HepG2 (cell line): ENCODE measurements around the gene PODN. TPM values are rescaled to one million over a fixed set of nuclear protein-coding genes. Genes with fewer than 3 reads are reported as not detected.
A peak's percentile ranks its signal among the peaks of the same experiment; 100 is the strongest.

ENCODE experiments used
- ATAC-seq: fragments of 200-7000 bp; cut with Tn5 transposase; 3 replicates; pipeline ENCODE4 v1.9.1; 2020; ENCODE audit warnings: mild to moderate bottlenecking, moderate library complexity
- BruUV-seq: library from RNA; stranded (reverse); fragments of 400-500 nt; replicated peaks from 2 replicates; lab custom pipeline; 2021; lab: Mats Ljungman, UMichigan
- CTCF ChIA-PET: fragments of 300-600 bp; formaldehyde crosslinking; extraction: SDS; loops from one replicate; lab custom pipeline; 2021; ENCODE audit warnings: low total read pairs, inconsistent platforms, low intra/inter-chr PET ratio; lab: Yijun Ruan, JAX
- POLR2A ChIA-PET: fragments of 350-600 bp; sonication (Branson Sonifier 250); formaldehyde crosslinking; loops from one replicate; lab custom pipeline; 2020; ENCODE audit warnings: antibody characterized with exemption, inconsistent platforms; lab: Yijun Ruan, JAX
- DNase-seq: peaks from one replicate; pipeline ENCODE4 v3.0.0-alpha.2; 2015; ENCODE audit warnings: low spot score
- FAIRE-seq: peaks from 3 replicates; lab custom pipeline; 2011; peaks lifted over from hg19 to GRCh38; lab: Jason Lieb, UNC
- H2AFZ ChIP-seq: one replicate; pipeline ENCODE4 v1.6.1; 2011; ENCODE audit warnings: low read length, inconsistent platforms
- H3K27ac ChIP-seq: fragments of 300-600 bp; 3 replicates; pipeline ENCODE4 v1.8.0; 2011; ENCODE audit warnings: mixed run types, mild to moderate bottlenecking, mixed read lengths, low read length, inconsistent platforms; ENCODE audit not compliant: insufficient read depth; ENCODE audit errors: extremely low read length
- H3K27me3 ChIP-seq, 2 experiments: fragments of 200-600 bp in 1 of 2; 2 replicates in 1 of 2; 3 replicates in 1 of 2; pipeline versions ENCODE4 v1.6.0 to v1.8.0; 2011; ENCODE audit warnings: low read length in 2 of 2, mild to moderate bottlenecking in 2 of 2, moderate library complexity in 2 of 2, inconsistent platforms in 1 of 2; ENCODE audit not compliant: insufficient read depth in 2 of 2, control insufficient read depth in 1 of 2
- H3K36me3 ChIP-seq, 2 experiments: fragments of 200-600 bp in 1 of 2; replicated peaks in 1 of 2; 2 replicates in 1 of 2; 3 replicates in 1 of 2; pipeline versions ENCODE4 v1.5.1 to v1.8.0; 2011; ENCODE audit warnings: low read length in 2 of 2, inconsistent platforms in 1 of 2; ENCODE audit not compliant: insufficient read depth in 2 of 2, control insufficient read depth in 1 of 2
- H3K4me1 ChIP-seq: 2 replicates; pipeline ENCODE4 v1.5.1; 2012; ENCODE audit warnings: low read length, inconsistent platforms; ENCODE audit not compliant: insufficient read depth
- H3K4me2 ChIP-seq: 2 replicates; pipeline ENCODE4 v1.6.0; 2011; ENCODE audit warnings: low read depth, low read length, inconsistent platforms
- H3K4me3 ChIP-seq, 3 experiments: fragments of 200-600 bp in 1 of 3; sonication (generic), shearing (Covaris generic) in 1 of 3; replicated peaks in 1 of 3; 2 replicates each; pipeline ENCODE4 v1.5.1; 2011 to 2016; ENCODE audit warnings: low read length in 3 of 3, inconsistent platforms in 2 of 3, low read depth in 2 of 3, mild to moderate bottlenecking in 2 of 3, control low read depth in 1 of 3, mixed read lengths in 1 of 3; ENCODE audit not compliant: insufficient read depth in 1 of 3
- H3K79me2 ChIP-seq: one replicate; pipeline ENCODE4 v1.6.1; 2011; ENCODE audit warnings: low read length, inconsistent platforms; ENCODE audit not compliant: insufficient read depth
- H3K9ac ChIP-seq: 2 replicates; pipeline ENCODE4 v1.6.0; 2011; ENCODE audit warnings: mild to moderate bottlenecking, low read depth, low read length, inconsistent platforms; ENCODE audit not compliant: insufficient read depth
- H3K9me3 ChIP-seq: 2 replicates; pipeline ENCODE4 v1.5.1; 2012; ENCODE audit warnings: mild to moderate bottlenecking, low read length
- H4K20me1 ChIP-seq: 2 replicates; pipeline ENCODE4 v1.6.0; 2011; ENCODE audit warnings: inconsistent platforms, mild to moderate bottlenecking, low read length, moderate library complexity; ENCODE audit not compliant: insufficient read depth
- ARHGAP35 ChIP-seq: sonication (generic); formaldehyde crosslinking; IDR thresholded peaks from 2 replicates; pipeline ENCODE4 v1.9.0; 2022; ENCODE audit warnings: mild to moderate bottlenecking, inconsistent platforms, moderate library complexity, missing genetic modification reagents, borderline replicate concordance
- CEBPB ChIP-seq: IDR thresholded peaks from 2 replicates; pipeline ENCODE4 v1.6.1; 2011; ENCODE audit warnings: low read depth, low read length, improper control_type of control experiment, borderline replicate concordance
- HNRNPL ChIP-seq: fragments of 200-400 bp; formaldehyde crosslinking; IDR thresholded peaks from 2 replicates; pipeline ENCODE4 v1.6.1; 2017; ENCODE audit warnings: mild to moderate bottlenecking, low read depth, low read length
- KDM1A ChIP-seq: IDR thresholded peaks from 2 replicates; pipeline ENCODE4 v1.6.1; 2016; ENCODE audit warnings: missing compliant biosample characterization
- NFATC3 ChIP-seq: sonication (generic); formaldehyde crosslinking; IDR thresholded peaks from 2 replicates; pipeline ENCODE4 v1.5.1; 2020; ENCODE audit warnings: mild to moderate bottlenecking, missing genetic modification reagents
- NRL ChIP-seq: sonication (generic); formaldehyde crosslinking; IDR thresholded peaks from 2 replicates; pipeline ENCODE4 v1.5.0; 2020; ENCODE audit warnings: missing genetic modification reagents, mild to moderate bottlenecking, moderate library complexity, borderline replicate concordance
- RARA ChIP-seq: IDR thresholded peaks from 2 replicates; pipeline ENCODE4 v1.6.1; 2016; ENCODE audit warnings: missing genetic modification reagents, missing compliant biosample characterization
- SMARCE1 ChIP-seq: fragments of 450-650 bp; IDR thresholded peaks from 2 replicates; pipeline ENCODE4 v1.6.1; 2017; ENCODE audit warnings: borderline replicate concordance
- SP1 ChIP-seq, 2 experiments: fragments of 450-650 bp in 1 of 2; sonication (generic) in 1 of 2; formaldehyde crosslinking in 1 of 2; IDR thresholded peaks; 2 replicates each; pipeline versions ENCODE4 v1.4.0 to v1.6.1; 2016 to 2020; ENCODE audit warnings: missing genetic modification reagents in 1 of 2
- ZBTB42 ChIP-seq: sonication (generic); formaldehyde crosslinking; IDR thresholded peaks from 2 replicates; pipeline ENCODE4 v1.5.0; 2020; ENCODE audit warnings: mild to moderate bottlenecking, missing genetic modification reagents
- ZFYVE20 ChIP-seq: sonication (generic); formaldehyde crosslinking; IDR thresholded peaks from 2 replicates; pipeline ENCODE4 v1.8.0; 2023; ENCODE audit warnings: low read depth, mild to moderate bottlenecking, moderate library complexity, missing genetic modification reagents, borderline replicate concordance
- ZMYM3 ChIP-seq: sonication (generic); formaldehyde crosslinking; IDR thresholded peaks from 2 replicates; pipeline ENCODE4 v1.5.1; 2020; ENCODE audit warnings: mild to moderate bottlenecking, missing genetic modification reagents
- ZNF598 ChIP-seq: sonication (generic); formaldehyde crosslinking; IDR thresholded peaks from 2 replicates; pipeline ENCODE4 v1.5.1; 2020; ENCODE audit warnings: mild to moderate bottlenecking, missing genetic modification reagents, borderline replicate concordance
- ZSCAN22 ChIP-seq: sonication (generic); formaldehyde crosslinking; IDR thresholded peaks from 2 replicates; pipeline ENCODE4 v1.4.0; 2020; ENCODE audit warnings: mild to moderate bottlenecking, missing genetic modification reagents
- WGBS: methylation state at CpG from one replicate; pipeline ENCODE4 v1.1.6; 2017; ENCODE audit warnings: low lambda C conversion rate; 5-methylcytosine and 5-hydroxymethylcytosine counted together
- in situ Hi-C: cut with HindIII; loops from 2 replicates; pipeline ENCODE4 v1.10.0; 2017; ENCODE audit warnings: low pct_unique_long_range_greater_than_20kb; ENCODE audit not compliant: extremely low pct_ligation_motif_present
- intact Hi-C: fragments of 100-400 bp; cut with micrococcal nuclease; formaldehyde crosslinking; loops from one replicate; pipeline ENCODE4 v1.10.0; 2022; ENCODE audit not compliant: unreplicated experiment
- polyA plus RNA-seq, 8 experiments: library from polyadenylated mRNA; depleted of rRNA in 3 of 8; stranded (reverse) in 7 of 8; unstranded in 1 of 8; fragments of >200 nt; fragmentation: Illumina TruSeq in 4 of 8; extraction: Trizol in 4 of 8; gene quantifications; 2 replicates each; pipeline versions ENCODE4 v1.2.1 to v1.2.3, GENCODE V29; 2011 to 2016; ENCODE audit warnings: low read depth in 4 of 8, missing spikeins in 1 of 8, mixed read lengths in 1 of 8; ENCODE audit not compliant: insufficient read depth in 1 of 8
- total RNA-seq, 5 experiments: library from RNA; depleted of rRNA; stranded (reverse); fragments of >200 nt; fragmentation: Illumina TruSeq; extraction: Trizol; gene quantifications; 2 replicates each; pipeline ENCODE4 v1.2.3, GENCODE V29; 2016; ENCODE audit warnings: low read depth in 1 of 5
- TF ChIP-seq, protein P1 (sequence below): sonication (generic); formaldehyde crosslinking; IDR thresholded peaks from 2 replicates; pipeline ENCODE4 v1.4.0; 2020; ENCODE audit warnings: missing genetic modification reagents, mild to moderate bottlenecking, borderline replicate concordance
- TF ChIP-seq, protein P2 (sequence below): sonication (generic); formaldehyde crosslinking; IDR thresholded peaks from 2 replicates; pipeline ENCODE4 v1.5.1; 2020; ENCODE audit warnings: missing genetic modification reagents, mild to moderate bottlenecking, borderline replicate concordance

PODN gene
- total and polyA plus RNA-seq, 2 of the 13 experiments (the other 11 are each of a cell fraction or from before 2014, with no cell fraction given) = 0.13 TPM; not detected in 1

DNA sequence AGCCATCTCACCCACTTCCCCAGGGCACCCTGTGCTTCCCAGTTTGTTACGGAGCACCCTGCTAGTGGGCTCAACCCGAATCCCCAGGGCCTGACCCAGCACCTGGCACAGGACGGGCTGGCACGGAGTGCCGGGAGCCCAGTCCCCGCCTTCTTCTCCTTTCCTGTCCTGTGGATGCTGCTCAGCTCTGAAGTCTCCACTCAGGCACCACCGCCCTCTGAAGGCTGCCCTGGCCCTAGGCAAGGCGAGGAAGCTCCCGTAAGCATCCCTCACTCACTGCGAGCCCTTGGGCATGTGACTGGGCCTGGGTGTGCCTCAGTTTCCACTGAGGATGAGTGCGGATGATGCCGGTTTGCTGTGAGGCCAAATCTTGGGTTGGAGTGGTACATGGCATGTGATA, 58.6 kb downstream of the PODN start:
- ATAC-seq = 0 out of 3 replicates have a peak, but pooled peaks have one; percentile 5
- CTCF ChIA-PET = no interaction called here
- FAIRE-seq = no peak
- TF ChIP-seq HNRNPL = peak; percentile 61; the same call in 1 of the 2 replicates
- TF ChIP-seq NRL (CRISPR knock-in tag) = 0 out of 2 replicates have a peak, but pooled peaks have one; percentile 11
- no peak for TF ChIP-seq ZSCAN22 (CRISPR knock-in tag)
- no peak for TF ChIP-seq ZFYVE20 (CRISPR knock-in tag)
- no peak for TF ChIP-seq SMARCE1
- TF ChIP-seq ZBTB42 (CRISPR knock-in tag) = no peak
- TF ChIP-seq, protein P1, sequence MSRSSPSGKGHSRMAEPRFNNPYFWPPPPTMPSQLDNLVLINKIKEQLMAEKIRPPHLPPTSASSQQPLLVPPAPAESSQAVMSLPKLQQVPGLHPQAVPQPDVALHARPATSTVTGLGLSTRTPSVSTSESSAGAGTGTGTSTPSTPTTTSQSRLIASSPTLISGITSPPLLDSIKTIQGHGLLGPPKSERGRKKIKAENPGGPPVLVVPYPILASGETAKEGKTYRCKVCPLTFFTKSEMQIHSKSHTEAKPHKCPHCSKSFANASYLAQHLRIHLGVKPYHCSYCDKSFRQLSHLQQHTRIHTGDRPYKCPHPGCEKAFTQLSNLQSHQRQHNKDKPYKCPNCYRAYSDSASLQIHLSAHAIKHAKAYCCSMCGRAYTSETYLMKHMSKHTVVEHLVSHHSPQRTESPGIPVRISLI (CRISPR knock-in tag) = no peak
- no peak for TF ChIP-seq RARA (CRISPR knock-in tag)
- TF ChIP-seq ZMYM3 = peak; percentile 28
- 0 out of 2 replicates have a peak, but pooled peaks have one; percentile 9 for TF ChIP-seq ARHGAP35
- TF ChIP-seq SP1 (IDR thresholded peaks at IDR 0.05) = no peak
- TF ChIP-seq SP1 (CRISPR knock-in tag; IDR thresholded peaks at IDR 0.05) = no peak
- TF ChIP-seq CEBPB = no peak
- no peak for TF ChIP-seq ZNF598 (CRISPR knock-in tag)
- TF ChIP-seq NFATC3 (CRISPR knock-in tag) = no peak
- TF ChIP-seq, protein P2, sequence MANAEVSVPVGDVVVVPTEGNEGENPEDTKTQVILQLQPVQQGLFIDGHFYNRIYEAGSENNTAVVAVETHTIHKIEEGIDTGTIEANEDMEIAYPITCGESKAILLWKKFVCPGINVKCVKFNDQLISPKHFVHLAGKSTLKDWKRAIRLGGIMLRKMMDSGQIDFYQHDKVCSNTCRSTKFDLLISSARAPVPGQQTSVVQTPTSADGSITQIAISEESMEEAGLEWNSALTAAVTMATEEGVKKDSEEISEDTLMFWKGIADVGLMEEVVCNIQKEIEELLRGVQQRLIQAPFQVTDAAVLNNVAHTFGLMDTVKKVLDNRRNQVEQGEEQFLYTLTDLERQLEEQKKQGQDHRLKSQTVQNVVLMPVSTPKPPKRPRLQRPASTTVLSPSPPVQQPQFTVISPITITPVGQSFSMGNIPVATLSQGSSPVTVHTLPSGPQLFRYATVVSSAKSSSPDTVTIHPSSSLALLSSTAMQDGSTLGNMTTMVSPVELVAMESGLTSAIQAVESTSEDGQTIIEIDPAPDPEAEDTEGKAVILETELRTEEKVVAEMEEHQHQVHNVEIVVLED (CRISPR knock-in tag) = 0 out of 2 replicates have a peak, but pooled peaks have one; percentile 1
- 0 out of 2 replicates have a peak, but pooled peaks have one; percentile 16 for TF ChIP-seq KDM1A (CRISPR knock-in tag)

More for the DNA sequence above, 58.6 kb downstream of the PODN start:
- Histone ChIP-seq H3K9me3 (no peaks in the 10 kb centered on the region), H4K20me1 (no peaks in the 10 kb centered on the region), H3K4me3 (no peak overlapping the region), H2AFZ (no peak overlapping the region), H3K36me3 (no peaks in the 10 kb centered on the region), H3K27ac (no peak overlapping the region), H3K4me2 (peak overlapping the region; percentile 50; the same call in 1 of the 2 replicates), H3K27me3 (peaks cover 2 to 23% of the 10 kb centered on the region in 2 experiments; a peak in 4 of 5 replicates), H3K79me2 (no peaks in the 10 kb centered on the region), H3K9ac (no peak overlapping the region), H3K4me1 (peaks cover 87% of the 10 kb centered on the region)
- in situ Hi-C loops (no loop called here), intact Hi-C loops (loop anchor here (5.0 kb wide), 2 partner anchors 33 to 62 kb away; no protein-coding TSS in a partner anchor)
- no TSS peak for BruUV-seq
- WGBS = 91% methylated on average over 11 of the region's 12 CpGs
- POLR2A ChIA-PET = interaction anchor here (1.0 to 3.2 kb wide), 8 partner anchors 9 to 63 kb away, joined by 3 to 30 read pairs (median 12); no protein-coding TSS in a partner anchor
- DNase-seq = no peak
